Heart left ventricle (tissue), 16 donors: Measurements from ENCODE around the gene MNS1. TPM values are rescaled to one million over a fixed set of nuclear protein-coding genes. Genes with fewer than 3 reads are reported as not detected.
"Not testable (repeated sequence)": the region's sequence is repeated elsewhere in the genome, so short reads cannot be mapped to it uniquely, and the experiment has no call there.

ENCODE experiments used
- ATAC-seq, 4 donors: fragments of 200-7000 bp; cut with Tn5 transposase; one replicate each; pipeline ENCODE4 v1.9.1; 2020 to 2022; ENCODE audit warnings: moderate library complexity in 4 of 4, mild to moderate bottlenecking in 3 of 4, moderate number of reproducible peaks in 1 of 4
- DNase-seq, 5 donors: peaks; one replicate each; pipeline ENCODE4 v3.0.0-alpha.2; 2020
- H3K27ac ChIP-seq, 12 donors: fragments of 200-600 bp; sonication (generic) in 4 of 12; one replicate each; pipeline versions ENCODE4 v1.5.0 to v1.8.0; 2016 to 2022; ENCODE audit warnings: mild to moderate bottlenecking in 2 of 12
- H3K27me3 ChIP-seq, 9 donors: fragments of 200-600 bp; sonication (generic) in 2 of 9; one replicate each; pipeline versions ENCODE4 v1.5.1 to v1.8.0; 2016 to 2022; ENCODE audit warnings: mild to moderate bottlenecking in 3 of 9
- H3K36me3 ChIP-seq, 9 donors: fragments of 200-600 bp; sonication (generic) in 2 of 9; one replicate each; pipeline versions ENCODE4 v1.5.0 to v1.8.0; 2018 to 2022; ENCODE audit warnings: mild to moderate bottlenecking in 2 of 9
- H3K4me1 ChIP-seq, 12 donors: fragments of 200-600 bp; sonication (generic) in 4 of 12; one replicate each; pipeline versions ENCODE4 v1.5.0 to v1.8.0; 2016 to 2022; ENCODE audit warnings: mild to moderate bottlenecking in 3 of 12
- H3K4me3 ChIP-seq, 12 donors: fragments of 200-600 bp; sonication (generic) in 4 of 12; one replicate each; pipeline versions ENCODE4 v1.5.0 to v1.8.0; 2017 to 2022; ENCODE audit warnings: mild to moderate bottlenecking in 9 of 12, moderate library complexity in 4 of 12
- H3K9me3 ChIP-seq, 12 donors: fragments of 200-600 bp; sonication (generic) in 4 of 12; one replicate each; pipeline versions ENCODE4 v1.5.0 to v1.8.0; 2016 to 2022; ENCODE audit warnings: mild to moderate bottlenecking in 1 of 12
- POLR2A ChIP-seq, 2 donors: fragments of 450-650 bp; IDR thresholded peaks; one replicate each; pipeline ENCODE4 v1.6.1; 2017; ENCODE audit warnings: antibody characterized with exemption in 2 of 2, mild to moderate bottlenecking in 2 of 2, moderate library complexity in 2 of 2
- WGBS, 4 donors: extraction: QIAGEN DNeasy Blood & Tissue Kit in 2 of 4; methylation state at CpG; one replicate each; pipeline versions ENCODE4 v1.1.5 to v1.1.7; 2013 to 2018; 5-methylcytosine and 5-hydroxymethylcytosine counted together
- intact Hi-C, 10 donors: fragments of 100-400 bp; cut with DNase I; formaldehyde crosslinking; loops; one replicate each; pipeline versions ENCODE4 v1.11.1 to v1.14.2; 2022
- polyA plus RNA-seq, 2 donors: library from polyadenylated mRNA; stranded (reverse); fragments of 200-250 nt; gene quantifications; one replicate each; pipeline ENCODE4 v1.2.3, GENCODE V29; 2013
- total RNA-seq, 9 donors: library from RNA; depleted of rRNA in 2 of 9; stranded (reverse); fragments of >200 nt in 2 of 9; fragmentation: NEBNext Ultra II Directional in 3 of 9; extraction: Animal tissue kit (Norgen Biotek cat#: 25700) in 3 of 9; gene quantifications; one replicate each; pipeline versions ENCODE4 v1.1.0 to v1.2.4, GENCODE V29; 2016 to 2023
- TF ChIP-seq, protein P1 (sequence below), 12 donors: fragments of 200-600 bp; sonication (generic) in 4 of 12; IDR thresholded peaks; one replicate each; pipeline versions ENCODE4 v1.5.0 to v1.8.0; 2018 to 2022; ENCODE audit warnings: antibody characterized with exemption in 12 of 12, mild to moderate bottlenecking in 5 of 12
- donor health status: ischemic (EF 13 %, LVEDD 7.1; RV severe dilation, severe dysfunction).
- donor health status: healthy with polysubstance abuse.
- donor health status: DM: no; HTN: yes; CAD: no.
- donor health status: DM: no; HTN: no; CAD: no.
- donor health status: ischemic (EF 25% LVEDD 6.9; RV normal size, moderate dysfunction).
- donor health status: ischemic (EF 25% LVEDD 5.7; RV mildly dilated, moderate dysfunction).
- donor health status: healthy.
- donor health status: DM: yes; HTN: yes; CAD: no.
- donor health status: ischemic (EF 35%, LVEDD 5.7; RV mildly dilated, moderate dysfunction).
- donor health status: nonischemic (EF 11% LVEDD 7.7; RV severe dilation, severe dysfunction).
- donor health status: DM: yes; HTN: yes; CAD: no.
- donor health status: PGD.
- donor health status: ischemic (EF 29% LVEDD 5.4; RV normal size, mild dysfunction).
- donor health status: nonischemic (EF 23%, LVEDD 6.1; RV moderate dilation, normal function).

MNS1 gene
- total and polyA plus RNA-seq, 11 donors: 0.30 to 2.6 (median 0.81) TPM

DNA sequence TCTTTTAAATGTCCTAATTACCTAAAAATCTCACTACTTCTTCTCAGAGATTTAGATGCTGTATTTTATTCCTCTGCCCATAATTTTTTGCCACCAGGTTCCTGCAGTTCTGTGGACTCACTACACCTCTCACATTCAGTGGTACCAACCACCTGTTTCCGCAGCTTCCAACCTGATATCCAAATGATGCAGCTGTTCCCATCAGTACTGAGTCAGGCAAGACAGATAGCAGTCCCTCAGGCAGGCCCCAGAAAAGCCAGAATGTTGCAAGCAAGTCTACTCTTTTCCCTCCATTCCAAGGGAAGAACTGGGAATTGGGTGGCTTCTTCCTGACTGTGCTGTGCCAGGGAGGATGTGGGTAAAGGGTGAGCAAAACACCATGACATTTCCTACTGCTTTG is 39.0 kb downstream of the MNS1 start:
- intact Hi-C loops: loop anchor here in 6 of 10 donors (5.0 to 10.0 kb wide), 2 partner anchors 179 to 181 kb away; partner anchors contain the start of gene RFX7 (in 2 of the 6)
- H3K27ac ChIP-seq: no peak overlapping the region
- H3K36me3 ChIP-seq: peaks cover 0 to 3% (median 0%) of the 10 kb centered on the region in 9 donors
- no peaks in the 10 kb centered on the region for H3K27me3 ChIP-seq
- peaks cover 0 to 13% (median 0%) of the 10 kb centered on the region in 12 donors for H3K9me3 ChIP-seq
- H3K4me1 ChIP-seq: no peaks in the 10 kb centered on the region
- H3K4me3 ChIP-seq: no peak overlapping the region
- TF ChIP-seq POLR2A (IDR thresholded peaks at IDR 0.05): no peak
- TF ChIP-seq, protein P1, sequence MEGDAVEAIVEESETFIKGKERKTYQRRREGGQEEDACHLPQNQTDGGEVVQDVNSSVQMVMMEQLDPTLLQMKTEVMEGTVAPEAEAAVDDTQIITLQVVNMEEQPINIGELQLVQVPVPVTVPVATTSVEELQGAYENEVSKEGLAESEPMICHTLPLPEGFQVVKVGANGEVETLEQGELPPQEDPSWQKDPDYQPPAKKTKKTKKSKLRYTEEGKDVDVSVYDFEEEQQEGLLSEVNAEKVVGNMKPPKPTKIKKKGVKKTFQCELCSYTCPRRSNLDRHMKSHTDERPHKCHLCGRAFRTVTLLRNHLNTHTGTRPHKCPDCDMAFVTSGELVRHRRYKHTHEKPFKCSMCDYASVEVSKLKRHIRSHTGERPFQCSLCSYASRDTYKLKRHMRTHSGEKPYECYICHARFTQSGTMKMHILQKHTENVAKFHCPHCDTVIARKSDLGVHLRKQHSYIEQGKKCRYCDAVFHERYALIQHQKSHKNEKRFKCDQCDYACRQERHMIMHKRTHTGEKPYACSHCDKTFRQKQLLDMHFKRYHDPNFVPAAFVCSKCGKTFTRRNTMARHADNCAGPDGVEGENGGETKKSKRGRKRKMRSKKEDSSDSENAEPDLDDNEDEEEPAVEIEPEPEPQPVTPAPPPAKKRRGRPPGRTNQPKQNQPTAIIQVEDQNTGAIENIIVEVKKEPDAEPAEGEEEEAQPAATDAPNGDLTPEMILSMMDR (IDR thresholded peaks at IDR 0.05): no peak
- no peak for DNase-seq
- ATAC-seq: no peak
- WGBS, 4 donors: 95 to 97% (median 97%) methylated on average over 1 of the region's 1 CpG

DNA sequence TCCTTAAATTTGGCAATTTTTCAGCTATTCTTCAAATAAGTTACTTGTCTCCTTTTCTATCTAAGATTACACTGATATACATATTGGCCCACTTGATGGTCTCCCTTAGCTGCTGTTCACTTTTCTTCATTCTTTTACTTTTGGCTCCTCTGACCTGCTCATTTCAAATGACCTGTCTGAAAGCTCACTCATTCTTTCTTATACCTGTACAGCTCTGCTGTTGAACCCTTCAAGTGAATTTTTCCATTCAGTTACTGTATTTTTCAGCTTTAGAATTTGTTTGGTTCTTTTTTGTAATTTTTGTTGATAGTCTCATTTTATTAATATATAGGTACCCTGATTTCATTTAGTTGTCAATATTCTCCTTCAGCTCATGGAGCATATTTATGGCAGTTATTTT is 39.7 kb downstream of the MNS1 start:
- Histone ChIP-seq H3K36me3 (no peaks in the 10 kb centered on the region), H3K4me1 (no peaks in the 10 kb centered on the region), H3K4me3 (no peak overlapping the region), H3K27me3 (no peaks in the 10 kb centered on the region), H3K27ac (no peak overlapping the region), H3K9me3 (peaks cover 0 to 13% (median 0%) of the 10 kb centered on the region in 12 donors)
- DNase-seq (no peak), ATAC-seq (no peak)
- TF ChIP-seq, protein P1 (IDR thresholded peaks at IDR 0.05): no peak
- no peak for TF ChIP-seq POLR2A (IDR thresholded peaks at IDR 0.05)
- intact Hi-C loops: loop anchor here in 6 of 10 donors (5.0 to 10.0 kb wide), 2 partner anchors 178 to 180 kb away; partner anchors contain the start of gene RFX7 (in 2 of the 6)

DNA sequence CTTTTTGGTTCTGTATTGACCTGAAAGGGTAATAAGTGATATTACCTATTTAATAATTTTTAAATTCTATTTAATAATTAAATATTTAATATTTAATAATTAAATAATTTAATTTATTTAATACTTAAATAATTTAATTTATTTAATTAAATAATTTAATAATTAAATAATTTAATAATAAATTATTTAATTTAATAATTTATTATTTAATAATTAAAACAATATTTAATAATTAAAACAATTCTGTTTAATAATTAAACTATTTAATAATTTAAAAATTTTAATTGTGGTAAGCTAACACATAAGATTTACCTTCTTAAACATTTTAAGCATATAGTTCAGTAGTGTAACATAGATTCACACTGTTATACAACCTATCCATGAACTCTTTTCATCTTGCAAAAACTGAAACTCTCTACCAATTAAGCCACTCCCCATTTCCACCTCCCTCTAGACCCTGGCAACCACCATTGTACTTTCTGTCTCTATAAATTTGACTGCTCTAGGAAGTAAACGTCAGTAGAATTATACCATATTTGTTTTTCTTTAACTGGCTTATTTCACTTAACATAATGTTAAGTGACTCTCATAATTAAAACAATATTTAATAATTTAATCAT is 51.7 kb downstream of the MNS1 start:
- intact Hi-C loops: loop anchor here in 1 of 10 donors (10.0 kb wide), 1 partner anchor 158 kb away; no protein-coding TSS in a partner anchor
- H3K4me3 ChIP-seq, H3K36me3 ChIP-seq, H3K27me3 ChIP-seq, H3K4me1 ChIP-seq, ATAC-seq, H3K27ac ChIP-seq, DNase-seq, H3K9me3 ChIP-seq: not testable (repeated sequence)
- 82 to 96% (median 92%) methylated on average over 1 of the region's 1 CpG for WGBS, 4 donors

DNA sequence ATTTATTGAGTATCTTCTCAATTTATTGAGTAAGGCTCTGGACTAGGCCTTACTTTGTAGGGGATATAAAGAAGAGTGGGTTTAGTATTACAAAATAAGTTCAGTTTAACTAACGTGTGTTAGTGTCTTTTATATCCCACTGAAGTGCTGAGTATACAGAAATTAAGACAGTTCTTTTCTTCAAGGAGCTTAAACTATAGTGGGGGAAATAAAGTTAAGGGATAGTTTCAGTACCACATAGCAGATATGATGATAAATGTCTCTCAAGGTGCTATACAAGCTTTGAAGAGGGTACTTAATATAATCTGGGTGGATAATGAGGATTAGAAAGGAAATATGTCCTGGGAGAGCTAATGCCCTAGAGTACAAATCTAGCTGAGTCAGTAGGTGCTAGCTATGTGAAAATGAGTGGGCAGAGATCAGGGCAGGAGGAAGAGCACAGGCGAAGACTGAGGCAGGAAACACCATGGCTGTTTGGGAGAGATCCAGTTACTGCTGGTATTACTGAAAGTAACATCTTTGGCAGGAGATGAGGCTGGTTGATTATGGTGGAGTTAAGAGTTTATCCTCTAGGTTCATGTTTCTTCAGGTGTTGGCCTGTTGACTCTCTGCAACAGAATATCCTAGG is 53.7 kb downstream of the MNS1 start:
- Histone ChIP-seq H3K36me3 (no peaks in the 10 kb centered on the region), H3K4me3 (no peak overlapping the region), H3K27ac (no peak overlapping the region), H3K9me3 (peaks cover 0 to 6% (median 0%) of the 10 kb centered on the region in 12 donors), H3K27me3 (no peaks in the 10 kb centered on the region), H3K4me1 (no peaks in the 10 kb centered on the region)
- intact Hi-C loops: loop anchor here in 1 of 10 donors (10.0 kb wide), 1 partner anchor 156 kb away; no protein-coding TSS in a partner anchor
- WGBS, 4 donors: 81 to 91% (median 84%) methylated on average over 2 of the region's 2 CpGs
- ATAC-seq (no peak), DNase-seq (no peak)
- TF ChIP-seq, protein P1 (IDR thresholded peaks at IDR 0.05): no peak
- TF ChIP-seq POLR2A (IDR thresholded peaks at IDR 0.05): no peak
